Heart left ventricle (tissue), 16 donors: ENCODE results near the gene PTPRJ. TPM values are rescaled to one million over a fixed set of nuclear protein-coding genes. Genes with fewer than 3 reads are reported as not detected.
A peak's percentile ranks its signal among the peaks of the same experiment; 100 is the strongest.

Experiments
- ATAC-seq, 4 donors: fragments of 200-7000 bp; cut with Tn5 transposase; one replicate each; pipeline ENCODE4 v1.9.1; 2020 to 2022; ENCODE audit warnings: moderate library complexity in 4 of 4, mild to moderate bottlenecking in 3 of 4, moderate number of reproducible peaks in 1 of 4
- DNase-seq, 5 donors: peaks; one replicate each; pipeline ENCODE4 v3.0.0-alpha.2; 2020
- H3K27ac ChIP-seq, 12 donors: fragments of 200-600 bp; sonication (generic) in 4 of 12; one replicate each; pipeline versions ENCODE4 v1.5.0 to v1.8.0; 2016 to 2022; ENCODE audit warnings: mild to moderate bottlenecking in 2 of 12
- H3K27me3 ChIP-seq, 9 donors: fragments of 200-600 bp; sonication (generic) in 2 of 9; one replicate each; pipeline versions ENCODE4 v1.5.1 to v1.8.0; 2016 to 2022; ENCODE audit warnings: mild to moderate bottlenecking in 3 of 9
- H3K36me3 ChIP-seq, 9 donors: fragments of 200-600 bp; sonication (generic) in 2 of 9; one replicate each; pipeline versions ENCODE4 v1.5.0 to v1.8.0; 2018 to 2022; ENCODE audit warnings: mild to moderate bottlenecking in 2 of 9
- H3K4me1 ChIP-seq, 12 donors: fragments of 200-600 bp; sonication (generic) in 4 of 12; one replicate each; pipeline versions ENCODE4 v1.5.0 to v1.8.0; 2016 to 2022; ENCODE audit warnings: mild to moderate bottlenecking in 3 of 12
- H3K4me3 ChIP-seq, 12 donors: fragments of 200-600 bp; sonication (generic) in 4 of 12; one replicate each; pipeline versions ENCODE4 v1.5.0 to v1.8.0; 2017 to 2022; ENCODE audit warnings: mild to moderate bottlenecking in 9 of 12, moderate library complexity in 4 of 12
- H3K9me3 ChIP-seq, 12 donors: fragments of 200-600 bp; sonication (generic) in 4 of 12; one replicate each; pipeline versions ENCODE4 v1.5.0 to v1.8.0; 2016 to 2022; ENCODE audit warnings: mild to moderate bottlenecking in 1 of 12
- POLR2A ChIP-seq, 2 donors: fragments of 450-650 bp; IDR thresholded peaks; one replicate each; pipeline ENCODE4 v1.6.1; 2017; ENCODE audit warnings: antibody characterized with exemption in 2 of 2, mild to moderate bottlenecking in 2 of 2, moderate library complexity in 2 of 2
- WGBS, 4 donors: extraction: QIAGEN DNeasy Blood & Tissue Kit in 2 of 4; methylation state at CpG; one replicate each; pipeline versions ENCODE4 v1.1.5 to v1.1.7; 2013 to 2018; 5-methylcytosine and 5-hydroxymethylcytosine counted together
- intact Hi-C, 10 donors: fragments of 100-400 bp; cut with DNase I; formaldehyde crosslinking; loops; one replicate each; pipeline versions ENCODE4 v1.11.1 to v1.14.2; 2022
- polyA plus RNA-seq, 2 donors: library from polyadenylated mRNA; stranded (reverse); fragments of 200-250 nt; gene quantifications; one replicate each; pipeline ENCODE4 v1.2.3, GENCODE V29; 2013
- total RNA-seq, 9 donors: library from RNA; depleted of rRNA in 2 of 9; stranded (reverse); fragments of >200 nt in 2 of 9; fragmentation: NEBNext Ultra II Directional in 3 of 9; extraction: Animal tissue kit (Norgen Biotek cat#: 25700) in 3 of 9; gene quantifications; one replicate each; pipeline versions ENCODE4 v1.1.0 to v1.2.4, GENCODE V29; 2016 to 2023
- TF ChIP-seq, protein P1 (sequence below), 12 donors: fragments of 200-600 bp; sonication (generic) in 4 of 12; IDR thresholded peaks; one replicate each; pipeline versions ENCODE4 v1.5.0 to v1.8.0; 2018 to 2022; ENCODE audit warnings: antibody characterized with exemption in 12 of 12, mild to moderate bottlenecking in 5 of 12
- donor health status: ischemic (EF 13 %, LVEDD 7.1; RV severe dilation, severe dysfunction).
- donor health status: healthy with polysubstance abuse.
- donor health status: DM: no; HTN: yes; CAD: no.
- donor health status: DM: no; HTN: no; CAD: no.
- donor health status: ischemic (EF 25% LVEDD 6.9; RV normal size, moderate dysfunction).
- donor health status: ischemic (EF 25% LVEDD 5.7; RV mildly dilated, moderate dysfunction).
- donor health status: healthy.
- donor health status: DM: yes; HTN: yes; CAD: no.
- donor health status: ischemic (EF 35%, LVEDD 5.7; RV mildly dilated, moderate dysfunction).
- donor health status: nonischemic (EF 11% LVEDD 7.7; RV severe dilation, severe dysfunction).
- donor health status: DM: yes; HTN: yes; CAD: no.
- donor health status: PGD.
- donor health status: ischemic (EF 29% LVEDD 5.4; RV normal size, mild dysfunction).
- donor health status: nonischemic (EF 23%, LVEDD 6.1; RV moderate dilation, normal function).

Gene PTPRJ
- total and polyA plus RNA-seq, 11 donors = 1.2 to 39.0 (median 6.3) TPM

DNA sequence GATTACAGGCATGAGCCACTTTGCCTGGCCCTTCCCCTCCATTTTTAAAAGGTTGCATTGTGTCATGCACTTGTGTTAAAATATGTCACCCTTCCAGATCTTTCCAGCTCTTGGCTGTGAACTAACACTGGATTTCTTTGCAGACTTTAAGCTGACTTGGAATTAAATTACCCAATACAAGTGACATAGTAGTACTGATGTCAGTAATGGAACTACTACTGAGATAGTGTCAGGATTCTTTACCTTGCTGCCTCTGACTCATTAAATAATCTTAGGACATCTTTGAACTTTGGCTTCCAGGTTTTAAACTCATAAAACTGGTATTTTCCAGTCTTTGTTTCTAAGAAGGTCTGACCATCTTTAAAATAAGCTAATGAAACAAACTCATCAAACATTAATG is 184.5 kb downstream of the PTPRJ start:
- no peak for ATAC-seq
- Histone ChIP-seq H3K4me3 (no peak overlapping the region), H3K27ac (peak overlapping the region in 2 of 12 donors; percentile 0 to 7), H3K4me1 (peaks cover 0 to 28% (median 12%) of the 10 kb centered on the region in 12 donors), H3K27me3 (no peaks in the 10 kb centered on the region), H3K9me3 (no peaks in the 10 kb centered on the region), H3K36me3 (peaks cover 0 to 83% (median 5%) of the 10 kb centered on the region in 9 donors)
- intact Hi-C loops = no loop called here
- no peak for DNase-seq
- TF ChIP-seq POLR2A (IDR thresholded peaks at IDR 0.05) = no peak
- TF ChIP-seq, protein P1, sequence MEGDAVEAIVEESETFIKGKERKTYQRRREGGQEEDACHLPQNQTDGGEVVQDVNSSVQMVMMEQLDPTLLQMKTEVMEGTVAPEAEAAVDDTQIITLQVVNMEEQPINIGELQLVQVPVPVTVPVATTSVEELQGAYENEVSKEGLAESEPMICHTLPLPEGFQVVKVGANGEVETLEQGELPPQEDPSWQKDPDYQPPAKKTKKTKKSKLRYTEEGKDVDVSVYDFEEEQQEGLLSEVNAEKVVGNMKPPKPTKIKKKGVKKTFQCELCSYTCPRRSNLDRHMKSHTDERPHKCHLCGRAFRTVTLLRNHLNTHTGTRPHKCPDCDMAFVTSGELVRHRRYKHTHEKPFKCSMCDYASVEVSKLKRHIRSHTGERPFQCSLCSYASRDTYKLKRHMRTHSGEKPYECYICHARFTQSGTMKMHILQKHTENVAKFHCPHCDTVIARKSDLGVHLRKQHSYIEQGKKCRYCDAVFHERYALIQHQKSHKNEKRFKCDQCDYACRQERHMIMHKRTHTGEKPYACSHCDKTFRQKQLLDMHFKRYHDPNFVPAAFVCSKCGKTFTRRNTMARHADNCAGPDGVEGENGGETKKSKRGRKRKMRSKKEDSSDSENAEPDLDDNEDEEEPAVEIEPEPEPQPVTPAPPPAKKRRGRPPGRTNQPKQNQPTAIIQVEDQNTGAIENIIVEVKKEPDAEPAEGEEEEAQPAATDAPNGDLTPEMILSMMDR (IDR thresholded peaks at IDR 0.05) = no peak

DNA sequence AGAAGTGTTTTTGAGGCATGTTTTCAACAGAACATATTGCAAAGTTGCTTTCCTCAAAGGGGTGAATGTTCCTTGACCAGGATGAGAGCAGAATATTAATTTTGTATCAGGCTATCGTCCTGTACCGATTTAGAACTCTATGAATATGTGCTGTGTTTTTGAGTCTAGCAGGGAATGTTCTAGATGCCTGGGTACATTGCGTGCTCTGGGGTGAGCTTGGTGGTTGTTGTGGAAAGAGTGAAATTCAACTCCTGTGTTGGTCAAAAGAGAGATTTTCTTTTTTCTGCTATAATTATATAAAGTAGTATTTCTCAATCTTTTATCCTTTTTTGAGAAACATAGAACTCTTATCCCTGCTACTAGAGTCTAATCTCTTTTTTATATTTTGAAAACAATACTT is 185.1 kb downstream of the PTPRJ start:
- no peaks in the 10 kb centered on the region for H3K27me3 ChIP-seq

DNA sequence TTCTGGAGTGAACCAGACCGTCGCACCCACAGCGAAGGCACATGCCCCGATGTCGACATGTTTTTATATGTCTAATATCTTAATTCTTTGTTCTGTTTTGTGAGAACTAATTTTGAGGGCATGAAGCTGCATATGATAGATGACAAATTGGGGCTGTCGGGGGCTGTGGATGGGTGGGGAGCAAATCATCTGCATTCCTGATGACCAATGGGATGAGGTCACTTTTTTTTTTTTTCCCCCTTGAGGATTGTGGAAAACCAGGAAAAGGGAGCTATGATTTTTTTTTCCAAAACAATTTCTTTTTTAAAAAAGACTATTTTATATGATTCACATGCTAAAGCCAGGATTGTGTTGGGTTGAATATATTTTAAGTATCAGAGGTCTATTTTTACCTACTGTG is 187.0 kb downstream of the PTPRJ start:
- H3K27me3 ChIP-seq = no peaks in the 10 kb centered on the region
- DNase-seq (no peak), ATAC-seq (no peak)
- H3K4me1 ChIP-seq = peaks cover 0 to 48% (median 27%) of the 10 kb centered on the region in 12 donors
- WGBS, 4 donors = 86 to 87% (median 87%) methylated on average over 6 of the region's 6 CpGs
- intact Hi-C loops = no loop called here
- H3K9me3 ChIP-seq = no peaks in the 10 kb centered on the region
- H3K27ac ChIP-seq = peak overlapping the region in 7 of 12 donors; percentile 29 to 91 (median 66)
- peaks cover 0 to 63% (median 5%) of the 10 kb centered on the region in 9 donors for H3K36me3 ChIP-seq
- H3K4me3 ChIP-seq = no peak overlapping the region
- TF ChIP-seq POLR2A (IDR thresholded peaks at IDR 0.05) = no peak
- TF ChIP-seq, protein P1 (IDR thresholded peaks at IDR 0.05) = no peak

More for the DNA sequence above, 185.1 kb downstream of the PTPRJ start:
- no peak for TF ChIP-seq POLR2A (IDR thresholded peaks at IDR 0.05)
- TF ChIP-seq, protein P1 (IDR thresholded peaks at IDR 0.05) = no peak
- Histone ChIP-seq H3K4me1 (peaks cover 0 to 34% (median 17%) of the 10 kb centered on the region in 12 donors), H3K27ac (peak overlapping the region in 1 of 12 donors; percentile 7), H3K9me3 (no peaks in the 10 kb centered on the region), H3K36me3 (peaks cover 0 to 77% (median 5%) of the 10 kb centered on the region in 9 donors), H3K4me3 (no peak overlapping the region)
- intact Hi-C loops = no loop called here
- DNase-seq (no peak), ATAC-seq (no peak)
- 51 to 76% (median 64%) methylated on average over 3 of the region's 3 CpGs for WGBS, 4 donors

DNA sequence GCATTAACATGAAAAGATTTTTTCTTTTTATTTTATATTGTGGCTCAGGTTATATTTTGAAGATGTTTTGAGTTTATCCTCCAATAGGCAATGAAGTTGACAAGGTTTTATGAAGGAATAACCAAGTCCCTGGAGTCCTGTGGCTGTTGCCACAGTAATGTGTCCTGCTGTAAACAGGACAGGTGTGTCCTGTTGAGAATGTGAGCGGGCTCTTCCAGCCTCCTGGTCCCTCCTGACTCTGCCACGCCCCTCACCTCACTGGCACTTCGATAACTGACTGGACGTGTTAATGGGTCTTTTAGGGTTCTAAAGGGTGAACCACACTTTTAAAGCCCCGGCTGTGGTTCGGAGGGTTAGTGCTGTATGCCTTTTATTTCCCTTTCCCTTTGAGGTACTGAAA is 188.5 kb downstream of the PTPRJ start:
- intact Hi-C loops = no loop called here
- DNase-seq (no peak), ATAC-seq (no peak)
- TF ChIP-seq POLR2A (IDR thresholded peaks at IDR 0.05) = no peak
- TF ChIP-seq, protein P1 (IDR thresholded peaks at IDR 0.05) = no peak
- H3K27me3 ChIP-seq = no peaks in the 10 kb centered on the region
- peaks cover 0 to 54% (median 30%) of the 10 kb centered on the region in 12 donors for H3K4me1 ChIP-seq
- WGBS, 4 donors = 77 to 85% (median 80%) methylated on average over 6 of the region's 6 CpGs
- peak overlapping the region in 11 of 12 donors; percentile 71 to 92 (median 87) for H3K27ac ChIP-seq
- H3K36me3 ChIP-seq = peaks cover 0 to 49% (median 5%) of the 10 kb centered on the region in 9 donors
- no peaks in the 10 kb centered on the region for H3K9me3 ChIP-seq
- no peak overlapping the region for H3K4me3 ChIP-seq
